Stimulated activated CD4-positive, alpha-beta T cell treated with anti-CD3 and anti-CD28 coated beads, Interleukin-2, amount 100 ng/mL, for 24 hours (primary cell): ENCODE data around the gene TAF8.

ENCODE experiments used
- DNase-seq, 2 donors: peaks; one replicate each; pipeline ENCODE4 v3.0.0-alpha.2; 2020

TAF8 gene

GRCh38 chr6:42066156-42066675, 15.9 kb downstream of the TAF8 start:
- DNase-seq, result no peak

- no peak for DNase-seq
These were observed 17.8 kb downstream of the TAF8 start for GRCh38 chr6:42068173-42068572.

GRCh38 chr6:42068872-42069522, 18.7 kb downstream of the TAF8 start:
- DNase-seq, result no peak

- no peak for DNase-seq
These were observed 21.7 kb downstream of the TAF8 start for GRCh38 chr6:42071881-42072583.

GRCh38 chr6:42073287-42073686, 23.0 kb downstream of the TAF8 start:
- DNase-seq, result no peak

- peak; percentile 75 to 76 for DNase-seq
These were observed 25.0 kb downstream of the TAF8 start for GRCh38 chr6:42075159-42075838.

- no peak for DNase-seq
These were observed 28.1 kb downstream of the TAF8 start for GRCh38 chr6:42078386-42078785.

- DNase-seq, result no peak
These were observed 29.7 kb downstream of the TAF8 start for GRCh38 chr6:42079941-42080464.

- no peak for DNase-seq
These were observed 33.2 kb downstream of the TAF8 start for GRCh38 chr6:42083530-42083929.

GRCh38 chr6:42084889-42085288, 34.6 kb downstream of the TAF8 start:
- DNase-seq, result no peak

GRCh38 chr6:42086046-42087035, 36.0 kb downstream of the TAF8 start:
- no peak for DNase-seq

GRCh38 chr6:42088101-42088591, 37.8 kb downstream of the TAF8 start:
- no peak for DNase-seq

GRCh38 chr6:42090819-42091717, 40.7 kb downstream of the TAF8 start:
- no peak for DNase-seq

- DNase-seq, result no peak
These were observed 41.3 kb downstream of the TAF8 start for GRCh38 chr6:42091718-42092023.

- DNase-seq, result no peak
These were observed 43.4 kb downstream of the TAF8 start for GRCh38 chr6:42093582-42094329.

GRCh38 chr6:42095094-42095493, 44.8 kb downstream of the TAF8 start:
- no peak for DNase-seq

GRCh38 chr6:42095776-42096541, 45.6 kb downstream of the TAF8 start:
- DNase-seq, result no peak

GRCh38 chr6:42099340-42100028, 49.2 kb downstream of the TAF8 start:
- DNase-seq, result peak; percentile 20 to 27
